NCI-H2107 (cell line): ENCODE data around the gene PFKFB3.
"Not testable (repeated sequence)": the region's sequence is repeated elsewhere in the genome, so short reads cannot be mapped to it uniquely, and the experiment has no call there.

Experiments
- DNase-seq: peaks from one replicate; lab custom pipeline; 2025; lab: John Stamatoyannopoulos, UW

PFKFB3 gene

GRCh38 chr10:6202684-6203330 is at the start of gene PFKFB3:
TSS of gene PFKFB3 (plus strand) at chr10:6202932. CDS start at chr10:6203261, 329 bp downstream.
- peak; percentile 32 for DNase-seq

DNA sequence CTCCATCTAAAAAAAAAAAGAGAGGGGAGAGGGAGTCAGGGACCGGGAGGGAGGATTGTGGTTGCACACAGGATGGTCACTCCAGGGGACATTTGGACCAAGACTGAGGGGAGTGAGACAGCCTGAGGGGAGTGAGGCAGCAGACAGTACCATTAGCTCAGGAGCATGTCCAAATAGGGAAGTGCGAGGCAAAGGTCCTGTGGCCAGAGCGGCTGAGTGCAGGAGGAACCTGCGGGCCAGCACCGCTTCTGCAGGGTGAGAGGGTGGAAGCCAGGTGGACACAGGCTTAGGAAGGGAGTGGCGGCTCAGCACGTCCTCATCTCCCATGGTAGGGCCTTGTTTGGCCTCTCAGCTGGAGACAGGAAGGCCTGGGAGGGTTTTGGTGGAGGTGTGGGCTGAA is 48.9 kb upstream of the PFKFB3 start:
- no peak for DNase-seq

GRCh38 chr10:6154566-6154965 is 48.2 kb upstream of the PFKFB3 start:
- no peak for DNase-seq

DNA sequence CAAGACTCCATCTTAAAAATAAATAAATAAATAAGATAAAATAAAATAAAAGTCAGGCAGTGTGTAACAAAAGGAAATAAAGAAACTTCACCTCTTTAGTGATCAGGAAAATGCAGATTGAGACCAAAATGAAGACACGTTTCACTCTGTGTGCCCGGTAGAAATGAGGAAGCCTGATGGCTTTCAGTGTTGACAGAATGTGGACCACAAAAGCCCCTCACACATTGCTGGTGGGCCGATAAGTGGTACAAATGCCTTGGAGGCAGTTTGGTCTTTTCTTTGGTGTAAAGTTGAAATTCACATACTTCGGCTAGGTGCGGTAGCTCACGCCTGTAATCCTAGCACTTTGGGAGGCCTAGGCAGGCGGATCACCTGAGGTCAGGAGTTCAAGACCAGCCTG is 44.5 kb upstream of the PFKFB3 start:
- DNase-seq = no peak

DNA sequence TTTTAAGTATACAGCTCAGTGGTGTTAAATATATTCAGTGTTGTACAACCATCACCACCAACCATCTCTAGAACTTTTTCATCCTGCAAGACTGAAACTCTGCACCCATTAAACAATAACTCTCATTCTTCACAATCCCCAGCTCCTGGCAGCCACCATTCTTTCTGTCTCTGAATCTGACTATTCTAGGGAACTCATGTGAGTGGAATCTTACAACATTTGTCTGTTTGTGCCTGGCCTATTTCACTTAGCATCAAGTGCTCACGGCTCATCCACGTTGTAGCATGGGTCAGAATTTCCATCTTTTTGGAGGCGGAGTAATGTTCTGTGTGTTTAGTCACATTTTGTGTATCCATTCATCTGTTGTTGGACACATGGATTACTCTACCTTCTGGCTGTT is 40.8 kb upstream of the PFKFB3 start:
- no peak for DNase-seq

- no peak for DNase-seq
These were observed 40.0 kb upstream of the PFKFB3 start for GRCh38 chr10:6162589-6163356.

GRCh38 chr10:6163364-6164270 is 39.1 kb upstream of the PFKFB3 start:
- peak; percentile 55 for DNase-seq

- no peak for DNase-seq
These were observed 38.2 kb upstream of the PFKFB3 start for GRCh38 chr10:6164271-6165095.

DNA sequence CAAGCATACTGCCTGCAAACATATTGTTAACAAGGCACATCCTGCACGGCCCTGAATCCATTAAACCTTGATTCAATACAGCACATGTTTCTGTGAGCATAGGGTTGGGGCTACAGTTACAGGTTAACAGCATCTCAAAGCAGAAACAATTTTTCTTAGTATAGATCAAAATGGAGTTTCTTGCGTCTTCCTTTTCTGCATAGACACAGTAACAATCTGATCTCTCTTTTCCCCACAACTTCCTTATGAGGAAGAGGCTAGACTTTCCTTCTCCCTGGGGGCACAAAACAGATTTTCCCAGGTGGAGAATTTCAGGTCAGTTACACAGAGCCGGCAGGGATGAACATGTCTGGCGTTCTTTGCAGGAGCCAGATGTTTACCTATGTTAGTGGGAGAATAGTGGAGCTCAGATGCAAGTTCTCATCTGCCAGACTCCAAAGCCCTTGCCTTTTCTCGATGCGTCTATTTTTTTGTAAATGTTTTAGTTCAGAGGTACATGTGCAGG is 37.5 kb upstream of the PFKFB3 start:
- DNase-seq = no peak

DNA sequence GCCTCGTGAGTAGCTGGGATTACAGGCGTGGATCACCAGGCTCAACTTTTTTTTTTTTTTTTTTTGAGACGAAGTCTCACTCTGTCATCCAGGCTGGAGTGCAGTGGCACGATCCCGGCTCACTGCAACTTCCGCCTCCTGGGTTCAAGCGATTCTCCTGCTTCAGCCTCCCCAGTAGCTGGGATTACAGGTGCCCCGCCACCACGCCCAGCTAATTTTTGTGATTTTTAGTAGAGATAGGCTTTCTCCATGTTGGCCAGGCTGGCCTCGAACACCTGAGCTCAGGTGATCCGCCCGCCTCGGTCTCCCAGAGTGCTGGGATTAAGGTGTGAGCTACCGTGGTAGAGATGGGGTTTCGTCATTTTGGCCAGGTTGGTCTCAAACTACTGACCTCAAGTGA is 36.8 kb upstream of the PFKFB3 start:
- not testable (repeated sequence) for DNase-seq

GRCh38 chr10:6167456-6167855 is 35.3 kb upstream of the PFKFB3 start:
- DNase-seq = no peak

DNA sequence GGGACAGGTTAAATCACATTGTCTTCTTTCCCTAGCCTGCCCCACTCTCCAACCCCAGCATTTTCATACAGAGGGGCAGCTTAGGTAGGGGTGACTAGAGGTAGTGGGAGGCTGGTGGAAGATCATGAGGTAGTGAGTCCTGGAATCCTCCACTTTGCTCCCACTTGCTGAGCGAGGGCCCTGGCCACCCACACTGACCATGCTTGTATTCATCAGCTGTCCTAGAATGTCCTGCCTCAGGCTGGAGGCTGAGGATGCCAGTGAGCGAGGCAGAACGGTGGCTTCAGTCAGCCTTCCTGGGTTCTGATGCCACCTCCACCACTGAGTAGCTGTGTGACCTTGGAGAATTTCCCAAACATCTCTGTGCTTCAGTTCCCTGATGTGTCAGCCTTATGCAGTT is 34.6 kb upstream of the PFKFB3 start:
- DNase-seq = no peak

- no peak for DNase-seq
These were observed 32.1 kb upstream of the PFKFB3 start for GRCh38 chr10:6170638-6171037.

GRCh38 chr10:6171881-6172695 is 30.6 kb upstream of the PFKFB3 start:
- no peak for DNase-seq

DNA sequence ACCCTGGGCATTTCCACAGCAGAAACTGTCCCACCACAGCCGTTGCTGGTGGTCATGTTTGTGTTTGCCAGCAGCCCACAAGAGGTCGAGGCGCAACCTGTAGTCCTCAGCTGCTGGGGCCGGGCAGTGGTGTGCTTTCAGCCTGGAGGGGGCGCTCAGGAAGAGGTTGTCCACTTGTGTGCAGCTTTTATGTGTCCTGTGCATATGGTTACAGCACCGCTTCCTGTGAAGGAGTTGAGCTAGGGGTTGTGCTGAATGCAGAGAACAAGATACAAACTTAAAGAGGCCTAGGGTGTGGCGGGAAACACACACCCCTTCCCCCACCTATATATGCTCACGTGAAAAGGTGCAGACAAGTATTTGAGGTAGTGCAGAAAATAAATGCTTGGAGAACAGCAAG is 29.5 kb upstream of the PFKFB3 start:
- DNase-seq = no peak

DNA sequence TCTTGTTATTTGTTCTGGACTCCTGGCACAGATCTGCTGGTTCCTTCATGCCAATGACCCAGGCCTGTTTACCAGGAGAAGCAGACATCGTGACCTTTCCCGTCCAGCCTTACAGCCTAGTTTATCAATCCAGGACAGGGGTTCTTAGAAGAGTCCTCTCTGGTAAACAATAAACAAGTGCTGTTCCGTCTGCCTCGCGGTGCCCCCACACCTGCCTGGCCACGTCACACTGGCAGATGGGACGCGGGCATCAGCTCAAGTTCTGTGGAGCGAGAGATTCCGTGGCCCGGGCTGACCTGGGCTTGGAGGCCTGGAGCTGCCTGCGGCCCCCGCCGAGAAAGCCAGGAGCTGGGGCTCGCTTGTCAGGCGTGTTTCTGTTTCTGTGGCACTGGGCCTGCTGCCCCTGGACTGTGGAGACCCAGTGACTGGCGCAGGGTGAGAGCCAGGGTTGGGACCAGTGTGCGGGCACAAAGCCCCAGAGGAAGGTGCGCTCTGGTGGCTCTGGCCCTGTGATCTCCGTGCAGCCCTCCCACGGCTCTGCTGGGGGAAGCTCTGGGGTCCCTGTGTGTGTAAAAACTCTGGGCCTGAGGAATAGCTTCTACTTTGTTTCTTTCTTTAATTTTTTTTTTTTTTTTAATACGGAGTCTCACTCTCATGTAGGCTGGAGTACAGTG is 28.4 kb upstream of the PFKFB3 start:
- no peak for DNase-seq

DNA sequence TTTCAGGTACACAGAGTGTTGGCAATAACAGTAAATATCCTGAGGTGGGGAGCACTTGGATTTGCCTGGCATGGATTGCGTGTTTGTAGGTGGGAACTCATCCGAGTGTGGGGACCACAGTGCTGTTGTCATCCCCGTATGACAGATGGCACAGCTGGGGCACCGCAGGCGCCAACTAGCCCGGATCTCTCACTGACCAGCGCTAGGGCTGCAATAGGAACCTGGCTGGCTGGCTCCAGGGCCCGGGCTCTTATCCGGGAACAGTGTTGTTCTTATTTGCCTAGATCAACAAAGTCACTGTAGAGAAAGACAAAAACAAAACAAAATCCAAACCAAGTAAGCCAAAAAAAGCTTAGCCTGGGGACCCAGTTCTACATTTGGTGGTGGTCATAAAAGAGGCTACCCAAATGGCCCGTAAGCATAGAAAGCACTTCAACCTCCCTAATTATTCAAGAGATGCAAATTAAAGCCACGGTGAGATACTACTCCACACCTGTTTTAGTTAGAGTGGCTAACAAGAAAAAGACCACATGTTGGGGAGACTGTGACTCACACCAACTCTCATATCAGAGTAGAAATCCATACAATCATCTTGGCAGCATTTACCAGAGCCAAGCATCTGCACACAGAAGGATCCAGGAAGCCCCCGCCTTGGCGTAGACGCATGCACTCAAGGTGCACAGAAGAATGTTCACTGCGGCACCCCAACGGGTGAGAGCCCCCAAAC is 27.2 kb upstream of the PFKFB3 start:
- no peak for DNase-seq

GRCh38 chr10:6176691-6177231 is 26.0 kb upstream of the PFKFB3 start:
- DNase-seq = no peak

DNA sequence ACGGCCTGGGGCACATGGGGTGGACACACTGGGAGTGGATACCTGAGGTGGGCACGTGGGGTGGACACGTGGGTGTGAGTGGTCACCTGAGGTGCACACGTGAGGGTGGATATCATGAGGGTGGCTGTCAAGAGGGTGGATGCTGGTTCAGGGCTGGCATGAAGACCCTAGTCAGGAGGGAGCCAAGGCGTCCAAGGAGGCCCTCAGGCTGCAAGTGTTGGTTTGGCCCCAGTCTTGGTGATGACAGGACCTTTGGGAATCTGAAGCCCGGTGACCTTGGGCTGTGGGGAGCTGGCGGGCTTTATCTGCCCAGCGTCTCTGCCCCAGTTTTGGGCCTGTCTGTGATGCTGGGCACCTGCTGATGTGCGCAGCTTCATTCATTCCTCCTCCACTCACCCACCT is 24.9 kb upstream of the PFKFB3 start:
- no peak for DNase-seq
